22Rv1 (cell line): ENCODE results near the gene ZNF160.

Experiments
- H3K27ac ChIP-seq: fragments of 450-650 bp; 2 replicates; pipeline ENCODE4 v1.5.1; 2017
- CTCF ChIP-seq: fragments of 450-650 bp; IDR thresholded peaks from 2 replicates; pipeline ENCODE4 v1.5.1; 2017; ENCODE audit warnings: mild to moderate bottlenecking
- ZFX ChIP-seq: fragments of 450-650 bp; IDR thresholded peaks from 2 replicates; pipeline ENCODE4 v1.6.1; 2017; ENCODE audit warnings: antibody characterized with exemption, borderline replicate concordance

Gene ZNF160

GRCh38 chr19:53088091-53088490 is 15.1 kb downstream of the ZNF160 start:
- no peak for TF ChIP-seq ZFX
- no peak for TF ChIP-seq CTCF

GRCh38 chr19:53086949-53087348 is 16.3 kb downstream of the ZNF160 start:
- H3K27ac ChIP-seq, result no peak overlapping the region
- TF ChIP-seq CTCF (no peak), ZFX (no peak)

More at GRCh38 chr19:53088091-53088490, 15.1 kb downstream of the ZNF160 start:
- H3K27ac ChIP-seq, result no peak overlapping the region

- H3K27ac ChIP-seq, result no peak overlapping the region
- TF ChIP-seq ZFX (no peak), CTCF (no peak)
Observed at GRCh38 chr19:53085496-53085895, 17.7 kb downstream of the ZNF160 start.

GRCh38 chr19:53082929-53083328 is 20.3 kb downstream of the ZNF160 start:
- TF ChIP-seq ZFX (no peak), CTCF (no peak)
- H3K27ac ChIP-seq, result no peak overlapping the region

GRCh38 chr19:53079313-53079924 is 23.8 kb downstream of the ZNF160 start:
- no peak overlapping the region for H3K27ac ChIP-seq
- TF ChIP-seq CTCF, result no peak
- TF ChIP-seq ZFX, result no peak

GRCh38 chr19:53078668-53079067 is 24.6 kb downstream of the ZNF160 start:
- no peak overlapping the region for H3K27ac ChIP-seq
- TF ChIP-seq ZFX, result no peak
- TF ChIP-seq CTCF, result no peak

- TF ChIP-seq CTCF (peak; percentile 30; the same call in 1 of the 2 replicates), ZFX (no peak)
- no peak overlapping the region for H3K27ac ChIP-seq
Observed at GRCh38 chr19:53076984-53077383, 26.2 kb downstream of the ZNF160 start.
